ENCODE measurements around the gene DGKQ. TPM values are rescaled to one million over a fixed set of nuclear protein-coding genes. Genes with fewer than 3 reads are reported as not detected.

Gene DGKQ
- total RNA-seq, 1 experiment from 2014 or later = 12.2 TPM

GRCh38 chr4:1017211-1017610 is 43.8 kb upstream of the DGKQ start:
- H3K9me3 ChIP-seq (ENCODE audit: control insufficient read depth, insufficient read depth, low read depth, low read length) = no peaks in the 10 kb centered on the region
- in situ Hi-C loops (cut with HindIII; ENCODE audit: low pct_unique_long_range_greater_than_20kb, low sequenced_read_pairs) (no loop called here), intact Hi-C loops (cut with micrococcal nuclease; ENCODE audit: unreplicated experiment) (no loop called here)
- DNase-seq (ENCODE audit: low read depth, low spot score) = no peak
- peaks cover 6% of the 10 kb centered on the region; the same call in 1 of the 2 replicates for H3K4me1 ChIP-seq (ENCODE audit: control insufficient read depth, insufficient read depth, low read length)
- TF ChIP-seq SIN3A (IDR thresholded peaks at IDR 0.05; ENCODE audit: borderline replicate concordance, insufficient read depth, low read depth, low read length) = no peak
- TF ChIP-seq, protein P1, sequence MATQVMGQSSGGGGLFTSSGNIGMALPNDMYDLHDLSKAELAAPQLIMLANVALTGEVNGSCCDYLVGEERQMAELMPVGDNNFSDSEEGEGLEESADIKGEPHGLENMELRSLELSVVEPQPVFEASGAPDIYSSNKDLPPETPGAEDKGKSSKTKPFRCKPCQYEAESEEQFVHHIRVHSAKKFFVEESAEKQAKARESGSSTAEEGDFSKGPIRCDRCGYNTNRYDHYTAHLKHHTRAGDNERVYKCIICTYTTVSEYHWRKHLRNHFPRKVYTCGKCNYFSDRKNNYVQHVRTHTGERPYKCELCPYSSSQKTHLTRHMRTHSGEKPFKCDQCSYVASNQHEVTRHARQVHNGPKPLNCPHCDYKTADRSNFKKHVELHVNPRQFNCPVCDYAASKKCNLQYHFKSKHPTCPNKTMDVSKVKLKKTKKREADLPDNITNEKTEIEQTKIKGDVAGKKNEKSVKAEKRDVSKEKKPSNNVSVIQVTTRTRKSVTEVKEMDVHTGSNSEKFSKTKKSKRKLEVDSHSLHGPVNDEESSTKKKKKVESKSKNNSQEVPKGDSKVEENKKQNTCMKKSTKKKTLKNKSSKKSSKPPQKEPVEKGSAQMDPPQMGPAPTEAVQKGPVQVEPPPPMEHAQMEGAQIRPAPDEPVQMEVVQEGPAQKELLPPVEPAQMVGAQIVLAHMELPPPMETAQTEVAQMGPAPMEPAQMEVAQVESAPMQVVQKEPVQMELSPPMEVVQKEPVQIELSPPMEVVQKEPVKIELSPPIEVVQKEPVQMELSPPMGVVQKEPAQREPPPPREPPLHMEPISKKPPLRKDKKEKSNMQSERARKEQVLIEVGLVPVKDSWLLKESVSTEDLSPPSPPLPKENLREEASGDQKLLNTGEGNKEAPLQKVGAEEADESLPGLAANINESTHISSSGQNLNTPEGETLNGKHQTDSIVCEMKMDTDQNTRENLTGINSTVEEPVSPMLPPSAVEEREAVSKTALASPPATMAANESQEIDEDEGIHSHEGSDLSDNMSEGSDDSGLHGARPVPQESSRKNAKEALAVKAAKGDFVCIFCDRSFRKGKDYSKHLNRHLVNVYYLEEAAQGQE (IDR thresholded peaks at IDR 0.05; ENCODE audit: insufficient read depth in 1 of 2, low read depth in 2 of 2, low read length in 1 of 2) = no peak
- no peak for TF ChIP-seq CTCF (IDR thresholded peaks at IDR 0.05)
- TF ChIP-seq POLR2AphosphoS5 (IDR thresholded peaks at IDR 0.05; ENCODE audit: low read depth, low read length) = no peak
- no peak for TF ChIP-seq TCF7L2 (IDR thresholded peaks at IDR 0.05; ENCODE audit: low read depth, low read length)
- H3K27ac ChIP-seq (ENCODE audit: low read length) = no peak overlapping the region
- ChIA-PET CTCF (no interaction called here), POLR2A (no interaction called here)
- ATAC-seq = no peak
- H3K4me3 ChIP-seq (ENCODE audit: low read depth in 2 of 2, low read length in 2 of 2) = no peak overlapping the region
- no peaks in the 10 kb centered on the region for H3K27me3 ChIP-seq (ENCODE audit: control insufficient read depth, insufficient read depth, low read length)
- H3K36me3 ChIP-seq (ENCODE audit: control insufficient read depth, insufficient read depth, low read length) = no peaks in the 10 kb centered on the region
- no TSS peak for BruUV-seq (replicated peaks)

DNA sequence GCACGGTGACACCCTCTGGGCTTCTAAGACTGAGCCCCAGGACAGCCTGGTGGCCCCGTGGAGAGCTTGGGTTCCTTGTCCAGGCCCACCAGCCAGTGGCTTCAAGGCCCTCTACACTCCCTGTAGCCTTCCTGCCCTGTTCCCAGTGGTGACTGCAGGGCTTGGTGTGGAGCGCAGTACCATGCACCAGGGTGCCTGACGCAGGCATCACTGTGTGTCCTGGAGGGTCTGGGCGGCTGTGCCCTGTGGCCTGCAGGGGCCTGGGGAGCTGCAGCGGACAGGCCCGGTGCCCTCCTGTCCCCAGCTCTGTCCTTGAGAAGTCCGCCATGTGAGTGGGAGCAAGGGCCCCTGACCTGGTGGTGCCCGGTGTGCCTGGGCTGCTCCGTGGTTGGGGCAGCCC is 42.4 kb upstream of the DGKQ start:
- no TSS peak for BruUV-seq (replicated peaks)
- TF ChIP-seq SIN3A (IDR thresholded peaks at IDR 0.05; ENCODE audit: borderline replicate concordance, insufficient read depth, low read depth, low read length) (no peak), POLR2AphosphoS5 (IDR thresholded peaks at IDR 0.05; ENCODE audit: low read depth, low read length) (no peak), CTCF (IDR thresholded peaks at IDR 0.05) (no peak), TCF7L2 (IDR thresholded peaks at IDR 0.05; ENCODE audit: low read depth, low read length) (no peak)
- TF ChIP-seq, protein P1 (IDR thresholded peaks at IDR 0.05; ENCODE audit: insufficient read depth in 1 of 2, low read depth in 2 of 2, low read length in 1 of 2) = no peak
- ATAC-seq (no peak), DNase-seq (ENCODE audit: low read depth, low spot score) (no peak)
- peaks cover 6% of the 10 kb centered on the region; the same call in 1 of the 2 replicates for H3K4me1 ChIP-seq (ENCODE audit: control insufficient read depth, insufficient read depth, low read length)
- ChIA-PET POLR2A (no interaction called here), CTCF (interaction anchor here (0.5 to 0.7 kb wide), 2 partner anchors 21 to 22 kb away, joined by 7 read pairs; no protein-coding TSS in a partner anchor)
- no peak overlapping the region for H3K4me3 ChIP-seq (ENCODE audit: low read depth in 2 of 2, low read length in 2 of 2)
- no peaks in the 10 kb centered on the region for H3K27me3 ChIP-seq (ENCODE audit: control insufficient read depth, insufficient read depth, low read length)
- no peaks in the 10 kb centered on the region for H3K9me3 ChIP-seq (ENCODE audit: control insufficient read depth, insufficient read depth, low read depth, low read length)
- H3K27ac ChIP-seq (ENCODE audit: low read length) = no peak overlapping the region
- H3K36me3 ChIP-seq (ENCODE audit: control insufficient read depth, insufficient read depth, low read length) = no peaks in the 10 kb centered on the region
- in situ Hi-C loops (cut with HindIII; ENCODE audit: low pct_unique_long_range_greater_than_20kb, low sequenced_read_pairs) = no loop called here
- intact Hi-C loops (cut with micrococcal nuclease; ENCODE audit: unreplicated experiment) = no loop called here
